H1 (cell line): ENCODE data around the gene AFTPH. TPM values are rescaled to one million over a fixed set of nuclear protein-coding genes. Genes with fewer than 3 reads are reported as not detected.

ENCODE experiments used
- CTCF ChIA-PET: fragments of 300-600 bp; sonication (Branson Sonifier 250); formaldehyde crosslinking; loops from one replicate; lab custom pipeline; 2021; ENCODE audit not compliant: partially characterized antibody; lab: Charles Lee
- POLR2A ChIA-PET: fragments of 300-600 bp; sonication (Branson Sonifier 250); formaldehyde crosslinking; loops from one replicate; lab custom pipeline; 2021; ENCODE audit warnings: inconsistent platforms; ENCODE audit not compliant: partially characterized antibody; lab: Charles Lee
- DNase-seq, 2 experiments: peaks; one replicate each; pipeline versions ENCODE4 v3.0.0 to v3.0.0-alpha.2; 2010 to 2022; ENCODE audit warnings: low spot score in 2 of 2, low read depth in 1 of 2, mixed read lengths in 1 of 2
- FAIRE-seq: peaks from 2 replicates; lab custom pipeline; 2011; peaks lifted over from hg19 to GRCh38; lab: Jason Lieb, UNC
- H2AFZ ChIP-seq: 2 replicates; pipeline ENCODE4 v1.8.1; 2012; ENCODE audit warnings: low read length, inconsistent platforms
- H2AK5ac ChIP-seq: 2 replicates; pipeline ENCODE4 v1.6.1; 2013; ENCODE audit warnings: low read depth, low read length
- H2BK120ac ChIP-seq: replicated peaks from 2 replicates; pipeline ENCODE3; 2013; ENCODE audit warnings: low read depth, low read length, inconsistent platforms
- H2BK12ac ChIP-seq: 2 replicates; pipeline ENCODE4 v1.6.1; 2013; ENCODE audit warnings: low read depth, low read length
- H2BK15ac ChIP-seq: 2 replicates; pipeline ENCODE4 v1.6.1; 2013; ENCODE audit warnings: low read length
- H2BK20ac ChIP-seq: 2 replicates; pipeline ENCODE4 v1.6.1; 2013; ENCODE audit warnings: low read length
- H2BK5ac ChIP-seq: 2 replicates; pipeline ENCODE4 v1.6.1; 2013; ENCODE audit warnings: low read depth, low read length
- H3K14ac ChIP-seq: 2 replicates; pipeline ENCODE4 v1.6.1; 2013; ENCODE audit warnings: inconsistent platforms; ENCODE audit not compliant: insufficient read length
- H3K18ac ChIP-seq: 2 replicates; pipeline ENCODE4 v1.6.1; 2013; ENCODE audit warnings: low read length; ENCODE audit errors: extremely low read depth
- H3K23ac ChIP-seq: 2 replicates; pipeline ENCODE4 v1.6.1; 2013; ENCODE audit warnings: inconsistent platforms; ENCODE audit not compliant: insufficient read length
- H3K23me2 ChIP-seq: 2 replicates; pipeline ENCODE4 v1.6.1; 2013; ENCODE audit warnings: low read depth, low read length
- H3K27ac ChIP-seq: 2 replicates; pipeline ENCODE4 v1.6.1; 2011; ENCODE audit warnings: low read depth, low read length, inconsistent platforms
- H3K27me3 ChIP-seq, 4 experiments: replicated peaks in 1 of 4; 1 replicate in 1 of 4; 2 replicates in 3 of 4; pipeline versions ENCODE4 v1.6.1 to v1.8.1; 2011 to 2013; ENCODE audit warnings: low read length in 3 of 4, mild to moderate bottlenecking in 3 of 4, inconsistent platforms in 2 of 4, mixed read lengths in 2 of 4, moderate library complexity in 1 of 4; ENCODE audit not compliant: control insufficient read depth in 3 of 4, insufficient read depth in 3 of 4; ENCODE audit errors: extremely low read depth in 1 of 4
- H3K36me3 ChIP-seq, 4 experiments: 2 replicates each; pipeline versions ENCODE4 v1.6.1 to v1.8.1; 2011 to 2013; ENCODE audit warnings: mild to moderate bottlenecking in 4 of 4, low read length in 3 of 4, moderate library complexity in 2 of 4, control low read depth in 1 of 4, inconsistent platforms in 1 of 4; ENCODE audit not compliant: insufficient read depth in 4 of 4, control insufficient read depth in 2 of 4
- H3K4ac ChIP-seq: replicated peaks from 2 replicates; pipeline ENCODE3; 2013; ENCODE audit warnings: low read length, low read depth, mixed read lengths, inconsistent platforms; ENCODE audit not compliant: insufficient read length
- H3K4me1 ChIP-seq, 4 experiments: replicated peaks in 1 of 4; 1 replicate in 1 of 4; 2 replicates in 3 of 4; pipeline versions ENCODE4 v1.6.1 to v1.8.1; 2011 to 2013; ENCODE audit warnings: low read length in 3 of 4, inconsistent platforms in 2 of 4, mixed read lengths in 1 of 4; ENCODE audit not compliant: insufficient read depth in 4 of 4, control insufficient read depth in 3 of 4
- H3K4me2 ChIP-seq, 2 experiments: 2 replicates each; pipeline versions ENCODE4 v1.6.1 to v1.8.1; 2011 to 2013; ENCODE audit warnings: low read depth in 2 of 2, low read length in 2 of 2, control low read depth in 1 of 2, inconsistent platforms in 1 of 2, mild to moderate bottlenecking in 1 of 2; ENCODE audit not compliant: insufficient read depth in 1 of 2
- H3K4me3 ChIP-seq, 4 experiments: fragments of 200-600, 300-600 bp in 1 of 4; sonication (generic), shearing (Covaris generic), sonication (Bioruptor Twin) in 1 of 4; 2 replicates each; pipeline versions ENCODE4 v1.5.1 to v1.8.1; 2011 to 2016; ENCODE audit warnings: low read length in 4 of 4, low read depth in 3 of 4, control low read depth in 2 of 4, inconsistent platforms in 2 of 4, mild to moderate bottlenecking in 2 of 4, mixed read lengths in 1 of 4, moderate library complexity in 1 of 4; ENCODE audit not compliant: insufficient read depth in 2 of 4; ENCODE audit errors: extremely low read depth in 1 of 4
- H3K56ac ChIP-seq: replicated peaks from 2 replicates; pipeline ENCODE3; 2013; ENCODE audit warnings: low read depth, mild to moderate bottlenecking, mixed read lengths, low read length, inconsistent platforms; ENCODE audit not compliant: insufficient read length
- H3K79me1 ChIP-seq: 2 replicates; pipeline ENCODE4 v1.6.1; 2013; ENCODE audit warnings: low read depth, low read length, control low read depth
- H3K79me2 ChIP-seq, 2 experiments: 2 replicates each; pipeline versions ENCODE4 v1.6.1 to v1.8.1; 2012 to 2013; ENCODE audit warnings: low read length in 2 of 2, mild to moderate bottlenecking in 2 of 2, inconsistent platforms in 1 of 2; ENCODE audit not compliant: insufficient read depth in 2 of 2, control insufficient read depth in 1 of 2
- H3K9ac ChIP-seq, 4 experiments: replicated peaks in 1 of 4; 1 replicate in 1 of 4; 2 replicates in 3 of 4; pipeline versions ENCODE4 v1.6.1 to v1.8.1; 2011 to 2013; ENCODE audit warnings: low read depth in 3 of 4, low read length in 3 of 4, control low read depth in 2 of 4, mild to moderate bottlenecking in 2 of 4, moderate library complexity in 2 of 4, inconsistent platforms in 1 of 4; ENCODE audit errors: extremely low read depth in 1 of 4
- H3K9me3 ChIP-seq, 2 experiments: 2 replicates each; pipeline versions ENCODE4 v1.6.1 to v1.8.1; 2012 to 2013; ENCODE audit warnings: mild to moderate bottlenecking in 2 of 2, moderate library complexity in 2 of 2, control low read depth in 1 of 2, inconsistent platforms in 1 of 2, low read depth in 1 of 2, low read length in 1 of 2, mixed read lengths in 1 of 2; ENCODE audit not compliant: insufficient read depth in 2 of 2
- H4K20me1 ChIP-seq, 2 experiments: replicated peaks in 1 of 2; 2 replicates each; pipeline versions ENCODE3 to v1.8.1; 2011 to 2013; ENCODE audit warnings: inconsistent platforms in 2 of 2, low read length in 2 of 2, mild to moderate bottlenecking in 1 of 2; ENCODE audit not compliant: insufficient read depth in 2 of 2, control insufficient read depth in 1 of 2
- H4K5ac ChIP-seq: 2 replicates; pipeline ENCODE4 v1.6.1; 2013; ENCODE audit warnings: low read length, low read depth, mixed read lengths, inconsistent platforms; ENCODE audit not compliant: insufficient read length
- H4K8ac ChIP-seq: 2 replicates; pipeline ENCODE4 v1.8.0; 2013; ENCODE audit warnings: mild to moderate bottlenecking, moderate library complexity, low read length, inconsistent platforms; ENCODE audit not compliant: insufficient read depth; ENCODE audit errors: extremely low read depth
- H4K91ac ChIP-seq: replicated peaks from 2 replicates; pipeline ENCODE3; 2013; ENCODE audit warnings: low read length, mixed read lengths, inconsistent platforms; ENCODE audit not compliant: insufficient read length
- BRCA1 ChIP-seq: IDR thresholded peaks from 2 replicates; pipeline ENCODE4 v1.6.1; 2012; ENCODE audit warnings: low read depth, low read length, improper control_type of control experiment
- CBX8 ChIP-seq: fragments of 300-800, 300-1000 bp; sonication (generic); IDR thresholded peaks from 2 replicates; pipeline ENCODE4 v1.7.1; 2016; ENCODE audit warnings: low read depth, low read length, borderline replicate concordance
- CEBPB ChIP-seq: IDR thresholded peaks from 2 replicates; pipeline ENCODE4 v1.6.1; 2012; ENCODE audit warnings: low read depth, low read length
- EGR1 ChIP-seq: IDR thresholded peaks from 2 replicates; pipeline ENCODE4 v1.6.1; 2011; ENCODE audit warnings: low read depth, low read length, borderline replicate concordance
- EP300 ChIP-seq, 2 experiments: IDR thresholded peaks; 1 replicate in 1 of 2; 2 replicates in 1 of 2; pipeline ENCODE4 v1.6.1; 2011 to 2012; ENCODE audit warnings: low read depth in 2 of 2, low read length in 2 of 2, mild to moderate bottlenecking in 2 of 2, borderline replicate concordance in 1 of 2, inconsistent platforms in 1 of 2, moderate library complexity in 1 of 2
- GABPA ChIP-seq: IDR thresholded peaks from 2 replicates; pipeline ENCODE4 v1.6.1; 2011; ENCODE audit warnings: mild to moderate bottlenecking, low read length, moderate library complexity, borderline replicate concordance; ENCODE audit not compliant: insufficient read depth
- KDM1A ChIP-seq: fragments of 200-600, 300-600 bp; sonication (generic); IDR thresholded peaks from 2 replicates; pipeline ENCODE4 v1.7.1; 2016; ENCODE audit warnings: mild to moderate bottlenecking, low read length, borderline replicate concordance
- RBBP5 ChIP-seq: IDR thresholded peaks from 2 replicates; pipeline ENCODE4 v1.7.1; 2012; ENCODE audit warnings: low read depth, mild to moderate bottlenecking, inconsistent platforms, low read length, moderate library complexity, borderline replicate concordance
- RFX5 ChIP-seq: IDR thresholded peaks from 2 replicates; pipeline ENCODE4 v1.6.1; 2011; ENCODE audit warnings: low read depth, low read length, improper control_type of control experiment, borderline replicate concordance
- RXRA ChIP-seq: IDR thresholded peaks from 2 replicates; pipeline ENCODE4 v1.6.1; 2011; ENCODE audit warnings: low read depth, mild to moderate bottlenecking, low read length, moderate library complexity; ENCODE audit not compliant: insufficient read depth
- SP1 ChIP-seq: IDR thresholded peaks from 2 replicates; pipeline ENCODE4 v1.6.1; 2011; ENCODE audit warnings: low read depth, low read length
- TAF7 ChIP-seq: optimal IDR thresholded peaks from 2 replicates; pipeline ENCODE3; 2011; ENCODE audit warnings: low read depth, mild to moderate bottlenecking, inconsistent platforms, low read length, moderate library complexity, borderline replicate concordance
- WGBS, 2 experiments: shearing (Covaris generic) in 1 of 2; methylation state at CpG; one replicate each; pipeline versions ENCODE4 v1.1.6 to v1.1.7; 2013 to 2015; ENCODE audit warnings: low lambda C conversion rate in 2 of 2, mixed read lengths in 2 of 2, inconsistent platforms in 1 of 2, low coverage in 1 of 2, missing lambda C conversion rate in 1 of 2; ENCODE audit not compliant: insufficient replicate concordance in 2 of 2, insufficient coverage in 1 of 2, insufficient read length in 1 of 2; ENCODE audit errors: extremely low coverage in 1 of 2, missing lambda C conversion rate in 1 of 2; 5-methylcytosine and 5-hydroxymethylcytosine counted together
- polyA plus RNA-seq, 7 experiments: library from polyadenylated mRNA; depleted of rRNA in 3 of 7; stranded (reverse) in 5 of 7; unstranded in 2 of 7; fragments of >200 nt in 5 of 7; fragments of 200-250 nt in 2 of 7; gene quantifications; 1 replicate in 5 of 7; 2 replicates in 1 of 7; 4 replicates in 1 of 7; pipeline versions ENCODE4 v1.2.1 to v1.2.3, GENCODE V29; 2011 to 2013; ENCODE audit warnings: missing spikeins in 2 of 7, mixed read lengths in 2 of 7
- total RNA-seq: library from RNA; stranded (reverse); fragmentation: NEBNext Ultra II Directional; extraction: Animal tissue kit (Norgen Biotek cat#: 25700); gene quantifications from 2 replicates; pipeline ENCODE4 v1.2.1, GENCODE V29; 2021
- TF ChIP-seq, protein P1 (sequence below): IDR thresholded peaks from 2 replicates; pipeline ENCODE4 v1.6.1; 2011; ENCODE audit warnings: low read length, improper control_type of control experiment

AFTPH gene
- total and polyA plus RNA-seq, 2 of the 8 experiments (the other 6 are each of a cell fraction or from before 2014, with no cell fraction given): 7.3 to 15.0 TPM

- CTCF ChIA-PET: interaction anchor here (0.7 to 6.0 kb wide), 2 partner anchors 11 to 147 kb away, joined by 4 to 34 read pairs; no protein-coding TSS in a partner anchor
Observed at GRCh38 chr2:64477037-64477436, 47.1 kb upstream of the AFTPH start.

More at GRCh38 chr2:64477037-64477436, 47.1 kb upstream of the AFTPH start:
- Histone ChIP-seq H3K4me2 (no peak overlapping the region), H3K79me2 (no peaks in the 10 kb centered on the region), H3K36me3 (no peaks in the 10 kb centered on the region), H3K4me1 (peaks cover 0 to 4% (median 3%) of the 10 kb centered on the region in 4 experiments; a peak in 4 of 7 replicates), H3K18ac (no peak overlapping the region), H3K9me3 (no peaks in the 10 kb centered on the region), H2AK5ac (no peak overlapping the region)
- no peak for FAIRE-seq
- TF ChIP-seq TAF7: no peak
- TF ChIP-seq RXRA: no peak
- TF ChIP-seq KDM1A: no peak
- no peak for TF ChIP-seq EP300 (IDR thresholded peaks at IDR 0.05; ENCODE audit: borderline replicate concordance in 1 of 2, low read depth in 2 of 2, low read length in 2 of 2)
- TF ChIP-seq RFX5: no peak
- no peak for TF ChIP-seq GABPA
- no peak for TF ChIP-seq CEBPB
- TF ChIP-seq, protein P1, sequence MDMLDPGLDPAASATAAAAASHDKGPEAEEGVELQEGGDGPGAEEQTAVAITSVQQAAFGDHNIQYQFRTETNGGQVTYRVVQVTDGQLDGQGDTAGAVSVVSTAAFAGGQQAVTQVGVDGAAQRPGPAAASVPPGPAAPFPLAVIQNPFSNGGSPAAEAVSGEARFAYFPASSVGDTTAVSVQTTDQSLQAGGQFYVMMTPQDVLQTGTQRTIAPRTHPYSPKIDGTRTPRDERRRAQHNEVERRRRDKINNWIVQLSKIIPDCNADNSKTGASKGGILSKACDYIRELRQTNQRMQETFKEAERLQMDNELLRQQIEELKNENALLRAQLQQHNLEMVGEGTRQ: no peak
- no peak for TF ChIP-seq EGR1
- TF ChIP-seq SP1: no peak
- no peak for TF ChIP-seq BRCA1
- TF ChIP-seq RBBP5: no peak
- no peak for TF ChIP-seq CBX8
- TF ChIP-seq, all 59 proteins: peak for 0
- H3K4me3 ChIP-seq: no peak overlapping the region
- H2AFZ ChIP-seq: no peak overlapping the region
- no peak overlapping the region for H3K56ac ChIP-seq
- no peaks in the 10 kb centered on the region for H3K79me1 ChIP-seq
- no peaks in the 10 kb centered on the region for H3K27me3 ChIP-seq
- no peak overlapping the region for H4K91ac ChIP-seq
- WGBS, 2 experiments: 100% methylated on average over 1 of the region's 1 CpG; no CpG with 5 or more reads in 1 of the 2 experiments
- no peak overlapping the region for H2BK15ac ChIP-seq
- no peak overlapping the region for H3K4ac ChIP-seq
- H3K9ac ChIP-seq: no peak overlapping the region
- no peaks in the 10 kb centered on the region for H3K23me2 ChIP-seq
- H2BK12ac ChIP-seq: no peak overlapping the region
- POLR2A ChIA-PET: no interaction called here
- H4K5ac ChIP-seq: no peak overlapping the region
- H2BK120ac ChIP-seq: no peak overlapping the region
- DNase-seq: no peak
- no peak overlapping the region for H2BK5ac ChIP-seq
- no peak overlapping the region for H3K23ac ChIP-seq
- H3K14ac ChIP-seq: no peak overlapping the region
- no peak overlapping the region for H2BK20ac ChIP-seq
- no peak overlapping the region for H4K8ac ChIP-seq
- no peaks in the 10 kb centered on the region for H4K20me1 ChIP-seq
- H3K27ac ChIP-seq: no peak overlapping the region
